Endothelial cell of umbilical vein (primary cell): Measurements from ENCODE around the gene SRM. TPM values are rescaled to one million over a fixed set of nuclear protein-coding genes. Genes with fewer than 3 reads are reported as not detected.

Experiments used
- BruUV-seq: library from RNA; stranded (reverse); fragments of 400-500 nt; replicated peaks from 2 replicates; lab custom pipeline; 2021; lab: Mats Ljungman, UMichigan
- CTCF ChIA-PET: fragments of 300-600, 350-600 bp; sonication (Branson Sonifier 250); formaldehyde crosslinking; loops from one replicate; lab custom pipeline; 2021; ENCODE audit warnings: antibody characterized with exemption, inconsistent platforms; lab: Charles Lee
- POLR2A ChIA-PET: fragments of 300-600, 350-600 bp; sonication (Branson Sonifier 250); formaldehyde crosslinking; loops from one replicate; lab custom pipeline; 2021; ENCODE audit warnings: antibody characterized with exemption, inconsistent platforms; lab: Charles Lee
- DNase-seq: peaks from one replicate; pipeline ENCODE4 v3.0.0-alpha.2; 2011; ENCODE audit warnings: low read depth, low spot score
- FAIRE-seq: peaks from 2 replicates; lab custom pipeline; 2011; peaks lifted over from hg19 to GRCh38; lab: Jason Lieb, UNC
- H2AFZ ChIP-seq: 2 replicates; pipeline ENCODE4 v1.6.0; 2012; ENCODE audit warnings: low read depth, low read length, control low read depth, inconsistent platforms
- H3K27ac ChIP-seq: 2 replicates; pipeline ENCODE4 v1.5.1; 2011; ENCODE audit warnings: low read depth, mild to moderate bottlenecking, control low read depth, low read length, moderate library complexity; ENCODE audit not compliant: insufficient read depth
- H3K27me3 ChIP-seq, 2 experiments: 2 replicates each; pipeline versions ENCODE4 v1.6.0 to v1.6.1; 2011; ENCODE audit warnings: low read length in 2 of 2, mixed read lengths in 1 of 2; ENCODE audit not compliant: control insufficient read depth in 2 of 2, insufficient read depth in 2 of 2
- H3K36me3 ChIP-seq, 2 experiments: 2 replicates in 1 of 2; 3 replicates in 1 of 2; pipeline ENCODE4 v1.5.1; 2011; ENCODE audit warnings: low read length in 2 of 2, mild to moderate bottlenecking in 1 of 2, moderate library complexity in 1 of 2; ENCODE audit not compliant: control insufficient read depth in 2 of 2, insufficient read depth in 2 of 2; ENCODE audit errors: extremely low read depth in 1 of 2
- H3K4me1 ChIP-seq: 3 replicates; pipeline ENCODE4 v1.5.1; 2011; ENCODE audit warnings: mild to moderate bottlenecking, low read length; ENCODE audit not compliant: control insufficient read depth, insufficient read depth; ENCODE audit errors: extremely low read depth
- H3K4me2 ChIP-seq: 2 replicates; pipeline ENCODE4 v1.6.1; 2011; ENCODE audit warnings: low read length, control low read depth, mixed read lengths; ENCODE audit not compliant: insufficient read depth
- H3K4me3 ChIP-seq, 3 experiments: fragments of 200-600 bp in 1 of 3; sonication (generic), shearing (Covaris generic) in 1 of 3; replicated peaks in 1 of 3; 2 replicates each; pipeline ENCODE4 v1.5.1; 2011 to 2016; ENCODE audit warnings: control low read depth in 3 of 3, low read length in 3 of 3, mild to moderate bottlenecking in 2 of 3, inconsistent platforms in 1 of 3, low read depth in 1 of 3, moderate library complexity in 1 of 3; ENCODE audit not compliant: insufficient read depth in 1 of 3
- H3K79me2 ChIP-seq: 2 replicates; pipeline ENCODE4 v1.6.0; 2012; ENCODE audit warnings: low read length, inconsistent platforms; ENCODE audit not compliant: control insufficient read depth, insufficient read depth
- H3K9ac ChIP-seq: replicated peaks from 2 replicates; pipeline ENCODE3; 2011; ENCODE audit warnings: low read length, control low read depth; ENCODE audit not compliant: insufficient read depth; ENCODE audit errors: extremely low read depth
- H3K9me1 ChIP-seq: replicated peaks from 3 replicates; pipeline ENCODE4 v1.6.0; 2011; ENCODE audit warnings: mild to moderate bottlenecking, low read length; ENCODE audit not compliant: control insufficient read depth, insufficient read depth; ENCODE audit errors: extremely low read depth
- H3K9me3 ChIP-seq: replicated peaks from 2 replicates; pipeline ENCODE4 v1.5.1; 2012; ENCODE audit warnings: low read length, inconsistent platforms; ENCODE audit not compliant: control insufficient read depth, insufficient read depth
- H4K20me1 ChIP-seq: replicated peaks from 2 replicates; pipeline ENCODE3; 2011; ENCODE audit warnings: mild to moderate bottlenecking, low read length; ENCODE audit not compliant: control insufficient read depth, insufficient read depth; ENCODE audit errors: extremely low read depth
- EZH2 ChIP-seq: IDR thresholded peaks from 2 replicates; pipeline ENCODE4 v1.6.1; 2012; ENCODE audit warnings: borderline replicate concordance, low read depth, mild to moderate bottlenecking, moderate library complexity, low read length, inconsistent platforms; ENCODE audit not compliant: severe bottlenecking
- FOS ChIP-seq: IDR thresholded peaks from 2 replicates; pipeline ENCODE4 v1.6.1; 2011; ENCODE audit warnings: mild to moderate bottlenecking, low read length, moderate library complexity, borderline replicate concordance; ENCODE audit not compliant: insufficient read depth
- GATA2 ChIP-seq: IDR thresholded peaks from 2 replicates; pipeline ENCODE4 v1.7.0; 2011; ENCODE audit warnings: low read depth, mild to moderate bottlenecking, moderate library complexity, mixed read lengths, low read length; ENCODE audit not compliant: insufficient read length, insufficient read depth
- JUN ChIP-seq: IDR thresholded peaks from 2 replicates; pipeline ENCODE4 v1.6.1; 2011; ENCODE audit warnings: borderline replicate concordance, low read depth; ENCODE audit not compliant: insufficient read length, insufficient read depth
- MYC ChIP-seq: IDR thresholded peaks from one replicate; pipeline ENCODE4 v1.6.1; 2011; ENCODE audit warnings: mild to moderate bottlenecking, low read depth, low read length
- POLR2A ChIP-seq: IDR thresholded peaks from 2 replicates; pipeline ENCODE4 v1.6.1; 2012; ENCODE audit warnings: low read depth, mild to moderate bottlenecking, control low read depth, low read length
- POLR2AphosphoS5 ChIP-seq: IDR thresholded peaks from 2 replicates; pipeline ENCODE4 v1.6.1; 2012; ENCODE audit warnings: low read depth, mild to moderate bottlenecking, control low read depth, low read length, moderate library complexity; ENCODE audit not compliant: insufficient read depth
- dilution Hi-C: fragments of 300-500 bp; cut with MboI; formaldehyde crosslinking; loops from one replicate; pipeline ENCODE4 v1.15.0; 2019; ENCODE audit warnings: low sequenced_read_pairs; ENCODE audit not compliant: extremely low pct_ligation_motif_present
- intact Hi-C: fragments of 100-400 bp; cut with micrococcal nuclease; formaldehyde crosslinking; loops from one replicate; pipeline ENCODE4 v1.10.0; 2022
- polyA plus RNA-seq, 4 experiments: library from polyadenylated mRNA; depleted of rRNA in 3 of 4; stranded (reverse) in 3 of 4; unstranded in 1 of 4; fragments of >200 nt; gene quantifications; 2 replicates each; pipeline versions ENCODE4 v1.2.1 to v1.2.3, GENCODE V29; 2011 to 2012; ENCODE audit warnings: missing spikeins in 1 of 4
- total RNA-seq: library from RNA; stranded (reverse); gene quantifications from 2 replicates; pipeline ENCODE4 v1.2.3, GENCODE V29; 2021
- TF ChIP-seq, protein P1 (sequence below), 2 donors: IDR thresholded peaks; 1 replicate in 1 of 2; 2 replicates in 1 of 2; pipeline ENCODE4 v1.5.1; 2011; ENCODE audit warnings: low read length in 2 of 2, mild to moderate bottlenecking in 2 of 2, moderate library complexity in 2 of 2, control low read depth in 1 of 2, inconsistent platforms in 1 of 2, low read depth in 1 of 2; ENCODE audit not compliant: insufficient read depth in 1 of 2; ENCODE audit errors: extremely low read depth in 1 of 2
- TF ChIP-seq, protein P2 (sequence below): IDR thresholded peaks from 2 replicates; pipeline ENCODE4 v1.6.1; 2011; ENCODE audit not compliant: insufficient read depth, insufficient read length

Gene SRM
- total and polyA plus RNA-seq, 2 donors (not counting 3 experiments of a cell fraction or from before 2014, with no cell fraction given) = 81.3 to 172 TPM

DNA sequence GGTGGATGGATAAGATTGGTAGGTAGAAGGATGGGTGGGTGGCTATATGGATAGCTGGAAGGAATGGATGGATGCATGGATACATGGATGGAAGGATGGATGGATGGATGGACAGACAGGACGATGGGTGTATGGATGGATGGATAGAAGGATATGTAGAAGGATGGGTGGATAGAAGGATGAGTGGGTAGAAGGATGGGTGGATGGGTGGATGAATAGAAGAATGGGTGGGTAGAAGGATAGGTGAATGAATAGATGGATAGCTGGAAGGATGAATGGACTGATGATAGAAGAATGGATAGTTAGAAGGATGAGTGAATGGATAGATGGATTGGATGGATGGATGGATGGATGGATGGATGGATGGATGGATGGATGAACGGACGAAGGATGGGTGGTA, 17.8 kb downstream of the SRM start:
- dilution Hi-C loops = no loop called here

More for the DNA sequence above, 17.8 kb downstream of the SRM start:
- FAIRE-seq = no peak
- Histone ChIP-seq H3K27ac (no peak overlapping the region), H3K4me3 (no peak overlapping the region), H3K4me2 (no peak overlapping the region), H2AFZ (no peak overlapping the region), H3K27me3 (no peaks in the 10 kb centered on the region), H3K9me1 (no peaks in the 10 kb centered on the region), H3K36me3 (no peaks in the 10 kb centered on the region), H3K79me2 (no peaks in the 10 kb centered on the region), H3K4me1 (no peaks in the 10 kb centered on the region), H3K9me3 (no peaks in the 10 kb centered on the region), H3K9ac (no peak overlapping the region), H4K20me1 (no peaks in the 10 kb centered on the region)
- CTCF ChIA-PET = interaction anchor here (1.4 kb wide), 1 partner anchor 18 kb away, joined by 3 read pairs; the partner anchor contains the start of gene SRM
- intact Hi-C loops = no loop called here
- TF ChIP-seq JUN (no peak), GATA2 (no peak), POLR2AphosphoS5 (no peak), FOS (no peak), POLR2A (no peak), EZH2 (no peak), MYC (no peak)
- TF ChIP-seq, protein P1, sequence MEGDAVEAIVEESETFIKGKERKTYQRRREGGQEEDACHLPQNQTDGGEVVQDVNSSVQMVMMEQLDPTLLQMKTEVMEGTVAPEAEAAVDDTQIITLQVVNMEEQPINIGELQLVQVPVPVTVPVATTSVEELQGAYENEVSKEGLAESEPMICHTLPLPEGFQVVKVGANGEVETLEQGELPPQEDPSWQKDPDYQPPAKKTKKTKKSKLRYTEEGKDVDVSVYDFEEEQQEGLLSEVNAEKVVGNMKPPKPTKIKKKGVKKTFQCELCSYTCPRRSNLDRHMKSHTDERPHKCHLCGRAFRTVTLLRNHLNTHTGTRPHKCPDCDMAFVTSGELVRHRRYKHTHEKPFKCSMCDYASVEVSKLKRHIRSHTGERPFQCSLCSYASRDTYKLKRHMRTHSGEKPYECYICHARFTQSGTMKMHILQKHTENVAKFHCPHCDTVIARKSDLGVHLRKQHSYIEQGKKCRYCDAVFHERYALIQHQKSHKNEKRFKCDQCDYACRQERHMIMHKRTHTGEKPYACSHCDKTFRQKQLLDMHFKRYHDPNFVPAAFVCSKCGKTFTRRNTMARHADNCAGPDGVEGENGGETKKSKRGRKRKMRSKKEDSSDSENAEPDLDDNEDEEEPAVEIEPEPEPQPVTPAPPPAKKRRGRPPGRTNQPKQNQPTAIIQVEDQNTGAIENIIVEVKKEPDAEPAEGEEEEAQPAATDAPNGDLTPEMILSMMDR (IDR thresholded peaks at IDR 0.05; ENCODE audit: extremely low read depth in 1 of 2, insufficient read depth in 1 of 2, low read depth in 1 of 2, low read length in 2 of 2) = no peak
- TF ChIP-seq, protein P2, sequence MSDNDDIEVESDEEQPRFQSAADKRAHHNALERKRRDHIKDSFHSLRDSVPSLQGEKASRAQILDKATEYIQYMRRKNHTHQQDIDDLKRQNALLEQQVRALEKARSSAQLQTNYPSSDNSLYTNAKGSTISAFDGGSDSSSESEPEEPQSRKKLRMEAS = no peak
- POLR2A ChIA-PET = no interaction called here
- no TSS peak for BruUV-seq
- no peak for DNase-seq
